TTC549 (cell line): ENCODE measurements around the gene BHLHE40.

Source experiments
- FAIRE-seq: peaks from 2 replicates; lab custom pipeline; 2012; peaks lifted over from hg19 to GRCh38; lab: Jason Lieb, UNC

The BHLHE40 gene

GRCh38 chr3:5001135-5001534, 21.9 kb downstream of the BHLHE40 start:
- no peak for FAIRE-seq

- no peak for FAIRE-seq
These were observed 22.6 kb downstream of the BHLHE40 start for GRCh38 chr3:5001805-5002173.

GRCh38 chr3:5002174-5002870, 23.1 kb downstream of the BHLHE40 start:
- no peak for FAIRE-seq

GRCh38 chr3:5002871-5003247, 23.6 kb downstream of the BHLHE40 start:
- FAIRE-seq = no peak

- no peak for FAIRE-seq
These were observed 25.3 kb downstream of the BHLHE40 start for GRCh38 chr3:5004319-5005152.

- FAIRE-seq = no peak
These were observed 26.1 kb downstream of the BHLHE40 start for GRCh38 chr3:5005367-5005766.

- FAIRE-seq = no peak
These were observed 27.5 kb downstream of the BHLHE40 start for GRCh38 chr3:5006755-5007202.

GRCh38 chr3:5007873-5008272, 28.6 kb downstream of the BHLHE40 start:
- no peak for FAIRE-seq

- no peak for FAIRE-seq
These were observed 30.4 kb downstream of the BHLHE40 start for GRCh38 chr3:5009506-5010109.

GRCh38 chr3:5010140-5010539, 30.9 kb downstream of the BHLHE40 start:
- no peak for FAIRE-seq

GRCh38 chr3:5010706-5011554, 31.7 kb downstream of the BHLHE40 start:
- FAIRE-seq = no peak

- FAIRE-seq = no peak
These were observed 32.5 kb downstream of the BHLHE40 start for GRCh38 chr3:5011555-5012256.

- FAIRE-seq = no peak
These were observed 33.1 kb downstream of the BHLHE40 start for GRCh38 chr3:5012367-5012766.

- FAIRE-seq = no peak
These were observed 34.0 kb downstream of the BHLHE40 start for GRCh38 chr3:5013021-5013906.

- no peak for FAIRE-seq
These were observed 35.2 kb downstream of the BHLHE40 start for GRCh38 chr3:5014391-5014790.

- no peak for FAIRE-seq
These were observed 35.8 kb downstream of the BHLHE40 start for GRCh38 chr3:5015056-5015455.

- no peak for FAIRE-seq
These were observed 37.2 kb downstream of the BHLHE40 start for GRCh38 chr3:5016211-5017161.

- FAIRE-seq = no peak
These were observed 38.8 kb downstream of the BHLHE40 start for GRCh38 chr3:5017925-5018531.
